Endothelial cell of umbilical vein (primary cell): ENCODE results near the gene CIB2.

ENCODE experiments used
- GATA2 ChIP-seq: IDR thresholded peaks from 2 replicates; pipeline ENCODE4 v1.7.0; 2011; ENCODE audit warnings: low read depth, mild to moderate bottlenecking, moderate library complexity, mixed read lengths, low read length; ENCODE audit not compliant: insufficient read length, insufficient read depth
- POLR2A ChIP-seq: IDR thresholded peaks from 2 replicates; pipeline ENCODE4 v1.6.1; 2012; ENCODE audit warnings: low read depth, mild to moderate bottlenecking, control low read depth, low read length
- TF ChIP-seq, protein P1 (sequence below), 2 donors: IDR thresholded peaks; 1 replicate in 1 of 2; 2 replicates in 1 of 2; pipeline ENCODE4 v1.5.1; 2011; ENCODE audit warnings: low read length in 2 of 2, mild to moderate bottlenecking in 2 of 2, moderate library complexity in 2 of 2, control low read depth in 1 of 2, inconsistent platforms in 1 of 2, low read depth in 1 of 2; ENCODE audit not compliant: insufficient read depth in 1 of 2; ENCODE audit errors: extremely low read depth in 1 of 2

GRCh38 chr15:78108300-78109084, 22.8 kb downstream of the CIB2 start:
- TF ChIP-seq, protein P1, sequence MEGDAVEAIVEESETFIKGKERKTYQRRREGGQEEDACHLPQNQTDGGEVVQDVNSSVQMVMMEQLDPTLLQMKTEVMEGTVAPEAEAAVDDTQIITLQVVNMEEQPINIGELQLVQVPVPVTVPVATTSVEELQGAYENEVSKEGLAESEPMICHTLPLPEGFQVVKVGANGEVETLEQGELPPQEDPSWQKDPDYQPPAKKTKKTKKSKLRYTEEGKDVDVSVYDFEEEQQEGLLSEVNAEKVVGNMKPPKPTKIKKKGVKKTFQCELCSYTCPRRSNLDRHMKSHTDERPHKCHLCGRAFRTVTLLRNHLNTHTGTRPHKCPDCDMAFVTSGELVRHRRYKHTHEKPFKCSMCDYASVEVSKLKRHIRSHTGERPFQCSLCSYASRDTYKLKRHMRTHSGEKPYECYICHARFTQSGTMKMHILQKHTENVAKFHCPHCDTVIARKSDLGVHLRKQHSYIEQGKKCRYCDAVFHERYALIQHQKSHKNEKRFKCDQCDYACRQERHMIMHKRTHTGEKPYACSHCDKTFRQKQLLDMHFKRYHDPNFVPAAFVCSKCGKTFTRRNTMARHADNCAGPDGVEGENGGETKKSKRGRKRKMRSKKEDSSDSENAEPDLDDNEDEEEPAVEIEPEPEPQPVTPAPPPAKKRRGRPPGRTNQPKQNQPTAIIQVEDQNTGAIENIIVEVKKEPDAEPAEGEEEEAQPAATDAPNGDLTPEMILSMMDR (IDR thresholded peaks at IDR 0.05; ENCODE audit: extremely low read depth in 1 of 2, insufficient read depth in 1 of 2, low read depth in 1 of 2, low read length in 2 of 2): peak; percentile 94 to 96
- TF ChIP-seq GATA2: no peak
- no peak for TF ChIP-seq POLR2A
